Motor neuron (in vitro differentiated cells): ENCODE measurements around the gene TRIM28. TPM values are rescaled to one million over a fixed set of nuclear protein-coding genes. Genes with fewer than 3 reads are reported as not detected.
A peak's percentile ranks its signal among the peaks of the same experiment; 100 is the strongest.
"Not testable (repeated sequence)": the region's sequence is repeated elsewhere in the genome, so short reads cannot be mapped to it uniquely, and the experiment has no call there.

Experiments
- ATAC-seq, 8 experiments: fragments of 200-7000 bp; cut with Tn5 transposase; replicated peaks in 6 of 8; 2 replicates each; pipeline ENCODE4 v1.8.0; 2021; ENCODE audit warnings: mild to moderate bottlenecking in 8 of 8, moderate library complexity in 8 of 8
- H3K27ac ChIP-seq, 2 donors: fragments of 250-450 bp; sonication (Bioruptor Pico); 2 replicates each; pipeline ENCODE4 v1.9.0; 2021; ENCODE audit warnings: antibody characterized with exemption in 2 of 2, mild to moderate bottlenecking in 2 of 2, moderate library complexity in 1 of 2
- H3K4me1 ChIP-seq, 2 donors: fragments of 250-450 bp; sonication (Bioruptor Pico); replicated peaks in 1 of 2; 2 replicates each; pipeline ENCODE4 v1.6.1; 2021; ENCODE audit warnings: antibody characterized with exemption in 2 of 2, mild to moderate bottlenecking in 2 of 2, moderate library complexity in 1 of 2
- H3K4me3 ChIP-seq, 5 donors: fragments of 250-450 bp; sonication (Bioruptor Pico); 2 replicates each; pipeline ENCODE4 v1.9.0; 2021; ENCODE audit warnings: antibody characterized with exemption in 5 of 5, mild to moderate bottlenecking in 5 of 5, moderate library complexity in 4 of 5
- WGBS, 10 experiments: fragments of 450-650 bp; shearing (Covaris generic); methylation state at CpG; one replicate each; pipeline ENCODE4 v1.0.0; 2022; 5-methylcytosine and 5-hydroxymethylcytosine counted together
- in situ Hi-C, 9 experiments: fragments of 400-800 bp; cut with MboI; loops; one replicate each; pipeline ENCODE4 v1.15.0; 2021; ENCODE audit warnings: low sequenced_read_pairs in 9 of 9, low pct_unique_long_range_greater_than_20kb in 2 of 9; ENCODE audit not compliant: unreplicated experiment in 9 of 9
- total RNA-seq, 8 experiments: library from RNA; unstranded; fragments of 300-600 nt; gene quantifications; 2 replicates each; pipeline versions ENCODE4 v1.2.3 to v1.2.4, GENCODE V29; 2022

TRIM28 gene
- total RNA-seq, 8 experiments from 2014 or later: 195 to 521 (median 274) TPM

- H3K4me3 ChIP-seq: no peak overlapping the region
- H3K4me1 ChIP-seq: no peaks in the 10 kb centered on the region
- no peak for ATAC-seq
- 0 to 83% (median 57%) methylated on average over 1 to 3 of the region's 3 CpGs; no CpG with 5 or more reads in 2 of the 10 experiments for WGBS, 10 experiments
- H3K27ac ChIP-seq: no peak overlapping the region
- in situ Hi-C loops: no loop called here
Observed at GRCh38 chr19:58529405-58529804, 14.5 kb upstream of the TRIM28 start.

DNA sequence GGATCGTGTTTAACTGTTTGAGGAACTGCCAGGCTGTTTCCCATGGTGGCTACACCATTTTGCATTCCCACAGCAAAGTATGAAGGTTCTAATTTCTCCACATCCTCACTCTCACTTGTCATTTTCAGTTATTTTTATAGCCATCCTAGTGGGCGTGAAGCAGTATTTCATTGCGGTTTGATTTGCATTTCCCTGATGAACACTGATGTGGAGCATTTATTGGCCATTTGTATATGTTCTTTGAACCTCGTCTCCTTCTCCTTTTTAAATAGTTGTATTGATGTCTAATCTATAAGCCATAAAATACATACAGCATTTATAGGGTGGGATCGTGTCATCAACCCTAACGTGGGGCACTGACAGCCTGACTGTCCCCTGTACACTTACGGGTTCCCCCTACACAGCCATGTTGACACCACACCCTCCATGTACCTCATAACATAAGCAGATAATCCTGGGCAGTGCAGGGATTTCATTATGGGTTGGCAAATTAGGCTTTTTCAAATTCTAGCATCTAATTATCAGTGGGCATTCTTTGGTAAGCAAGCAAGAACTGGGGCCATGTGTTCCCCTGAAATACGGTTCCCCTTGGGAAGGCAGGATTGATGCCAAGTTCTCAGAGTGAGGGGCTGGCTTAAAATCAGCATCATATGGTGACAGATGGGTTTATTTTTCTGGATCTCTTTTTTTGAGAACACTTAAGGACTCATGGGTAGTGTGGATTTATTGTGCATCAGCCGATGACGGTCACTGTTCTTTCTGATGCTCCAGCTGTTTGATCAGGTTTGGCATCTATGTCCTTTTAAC, 12.6 kb upstream of the TRIM28 start:
- 0 to 74% (median 47%) methylated on average over 1 to 9 of the region's 10 CpGs; no CpG with 5 or more reads in 1 of the 10 experiments for WGBS, 10 experiments
- in situ Hi-C loops: no loop called here
- peak in 2 of 8 experiments; percentile 30 to 79 for ATAC-seq
- Histone ChIP-seq H3K27ac (no peak overlapping the region), H3K4me1 (no peaks in the 10 kb centered on the region), H3K4me3 (no peak overlapping the region)

- peaks cover 2 to 8% of the 10 kb centered on the region in 2 donors for H3K4me1 ChIP-seq
- H3K4me3 ChIP-seq: no peak overlapping the region
- in situ Hi-C loops: no loop called here
- WGBS, 10 experiments: 100% methylated on average over 2 of the region's 3 CpGs; no CpG with 5 or more reads in 9 of the 10 experiments
- ATAC-seq: no peak
- H3K27ac ChIP-seq: no peak overlapping the region
Observed at GRCh38 chr19:58535857-58536256, 8.0 kb upstream of the TRIM28 start.

- ATAC-seq: no peak
- Histone ChIP-seq H3K27ac (no peak overlapping the region), H3K4me1 (peaks cover 2 to 8% of the 10 kb centered on the region in 2 donors), H3K4me3 (no peak overlapping the region)
- 20 to 100% (median 100%) methylated on average over 1 to 5 of the region's 8 CpGs; no CpG with 5 or more reads in 2 of the 10 experiments for WGBS, 10 experiments
- in situ Hi-C loops: no loop called here
Observed at GRCh38 chr19:58536852-58537798, 6.7 kb upstream of the TRIM28 start.

DNA sequence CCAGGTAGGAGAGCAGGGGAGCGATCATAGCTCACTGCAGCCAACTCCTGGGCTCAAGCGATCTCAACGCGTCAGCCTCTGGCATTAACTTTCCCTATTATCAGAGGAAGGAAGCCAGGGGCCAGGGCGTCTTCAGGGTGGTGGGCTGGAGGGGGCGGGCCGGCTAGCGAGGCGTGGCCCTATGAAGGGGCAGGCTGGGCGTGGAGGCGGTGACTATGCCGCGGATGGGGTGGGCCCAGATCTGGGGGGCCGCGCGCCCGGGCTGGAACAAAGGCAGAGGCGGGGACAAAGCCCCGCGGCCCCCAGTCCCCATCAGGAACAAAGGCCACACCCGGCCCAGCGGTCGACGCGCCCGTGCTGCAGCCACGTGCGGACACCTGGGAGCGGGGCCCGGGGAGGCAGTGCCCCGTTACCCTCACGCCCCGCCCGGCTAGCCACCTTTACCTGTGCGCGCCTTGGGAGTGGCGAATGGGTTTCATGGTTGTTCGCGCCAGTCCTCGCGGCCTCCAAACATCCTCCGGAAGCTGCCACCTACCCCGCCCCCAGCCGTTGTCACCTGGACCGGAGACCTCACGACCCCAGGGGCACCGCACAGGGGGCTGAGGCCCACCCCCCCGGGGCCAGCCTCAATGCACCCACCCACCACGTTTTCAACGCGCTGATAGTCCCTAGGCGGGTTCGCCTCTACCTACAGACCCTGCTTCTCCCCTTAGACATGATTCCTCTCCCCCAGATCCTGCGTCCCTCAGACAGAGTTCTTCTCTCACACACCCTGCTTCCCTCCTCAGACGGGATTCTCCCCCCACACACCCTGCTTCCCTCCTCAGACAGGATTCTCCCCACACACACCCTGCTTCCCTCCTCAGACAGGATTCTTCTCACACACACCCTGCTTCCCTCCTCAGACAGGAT, 5.4 kb upstream of the TRIM28 start:
- Histone ChIP-seq H3K4me1 (peaks cover 2 to 12% of the 10 kb centered on the region in 2 donors), H3K27ac (peak overlapping the region; percentile 13 to 33), H3K4me3 (peak overlapping the region; percentile 26 to 43 (median 33))
- peak; percentile 51 to 94 (median 90) for ATAC-seq
- in situ Hi-C loops: no loop called here
- WGBS, 10 experiments: 0 to 10% (median 6%) methylated on average over 1 to 7 of the region's 55 CpGs; no CpG with 5 or more reads in 5 of the 10 experiments

GRCh38 chr19:58539169-58539559, 4.7 kb upstream of the TRIM28 start:
- not testable (repeated sequence) for H3K27ac ChIP-seq

GRCh38 chr19:58542641-58543372, 1.1 kb upstream of the TRIM28 start:
- peak overlapping the region in 4 of 5 donors; percentile 66 to 89 (median 72) for H3K4me3 ChIP-seq

More at GRCh38 chr19:58539169-58539559, 4.7 kb upstream of the TRIM28 start:
- ATAC-seq, H3K4me3 ChIP-seq, in situ Hi-C loops: not testable (repeated sequence)
- H3K4me1 ChIP-seq: peaks cover 2 to 12% of the 10 kb centered on the region in 2 donors

GRCh38 chr19:58544591-58545285, 874 bp downstream of the TRIM28 start:
- in situ Hi-C loops: no loop called here
- 0 to 1% (median 0%) methylated on average over 2 to 17 of the region's 92 CpGs; no CpG with 5 or more reads in 7 of the 10 experiments for WGBS, 10 experiments
- peak; percentile 16 to 44 (median 30) for ATAC-seq
- Histone ChIP-seq H3K27ac (peak overlapping the region; percentile 92 to 95), H3K4me3 (peak overlapping the region; percentile 66 to 96 (median 74)), H3K4me1 (peaks cover 10 to 15% of the 10 kb centered on the region in 2 donors)

More at GRCh38 chr19:58542641-58543372, 1.1 kb upstream of the TRIM28 start:
- in situ Hi-C loops, ATAC-seq: not testable (repeated sequence)
- 45% methylated on average over 2 of the region's 18 CpGs; no CpG with 5 or more reads in 9 of the 10 experiments for WGBS, 10 experiments
- Histone ChIP-seq H3K27ac (peak overlapping the region; percentile 92 to 95), H3K4me1 (peaks cover 12 to 19% of the 10 kb centered on the region in 2 donors)

GRCh38 chr19:58545286-58546018, 1.6 kb downstream of the TRIM28 start:
- in situ Hi-C loops: no loop called here
- H3K4me3 ChIP-seq: peak overlapping the region; percentile 66 to 96 (median 74)
- WGBS, 10 experiments: 0 to 50% (median 6%) methylated on average over 1 to 16 of the region's 21 CpGs; no CpG with 5 or more reads in 3 of the 10 experiments
- H3K27ac ChIP-seq: peak overlapping the region; percentile 92 to 95
- H3K4me1 ChIP-seq: peaks cover 10 to 15% of the 10 kb centered on the region in 2 donors
- no peak for ATAC-seq

- in situ Hi-C loops: no loop called here
- no peak overlapping the region for H3K27ac ChIP-seq
- WGBS, 10 experiments: 13 to 29% (median 17%) methylated on average over 1 of the region's 1 CpG; no CpG with 5 or more reads in 7 of the 10 experiments
Observed at GRCh38 chr19:58546019-58546530, 2.2 kb downstream of the TRIM28 start.

More at GRCh38 chr19:58546019-58546530, 2.2 kb downstream of the TRIM28 start:
- no peak for ATAC-seq
- peak overlapping the region; percentile 66 to 96 (median 74) for H3K4me3 ChIP-seq
- peaks cover 10 to 15% of the 10 kb centered on the region in 2 donors for H3K4me1 ChIP-seq
